ENCODE measurements around the gene RRP8. TPM values are rescaled to one million over a fixed set of nuclear protein-coding genes. Genes with fewer than 3 reads are reported as not detected.

RRP8 gene
- total RNA-seq, 1 donor from 2014 or later, result 16.2 TPM

DNA sequence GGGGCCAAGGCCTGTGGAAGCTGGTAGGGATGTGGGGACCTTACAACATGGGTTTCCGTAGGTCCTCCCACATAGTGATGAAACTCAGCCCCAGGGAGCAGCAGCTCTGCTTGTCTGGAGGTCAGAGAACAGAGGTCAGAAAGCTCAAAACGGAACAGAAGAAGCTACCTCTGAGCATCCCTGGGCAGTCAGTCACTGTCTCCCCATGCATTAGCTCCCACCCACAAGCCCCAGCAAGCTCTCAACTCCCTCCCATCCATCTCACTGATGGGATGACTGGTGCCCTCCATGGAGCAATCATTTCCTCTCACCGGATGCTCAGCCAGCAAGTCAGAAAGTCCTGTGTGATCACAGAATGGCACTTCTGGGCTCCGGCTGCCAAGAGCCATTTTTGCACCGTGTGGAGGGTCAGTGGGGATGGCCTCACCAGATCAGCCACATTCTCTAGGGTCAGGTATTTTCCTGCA, 13.9 kb upstream of the RRP8 start:
- Mint-ChIP-seq H3K27ac (ENCODE audit: unreplicated experiment) (no peak overlapping the region), H3K4me1 (ENCODE audit: low read depth, unreplicated experiment) (no peaks in the 10 kb centered on the region), H3K27me3 (ENCODE audit: unreplicated experiment) (peaks cover 2% of the 10 kb centered on the region), H3K36me3 (ENCODE audit: unreplicated experiment) (no peaks in the 10 kb centered on the region), H3K4me3 (ENCODE audit: unreplicated experiment) (no peak overlapping the region), H3K9me3 (ENCODE audit: unreplicated experiment) (no peaks in the 10 kb centered on the region)
- no peak for TF ChIP-seq CTCF (IDR thresholded peaks at IDR 0.05; ENCODE audit: partially characterized antibody, unreplicated experiment)
- no peak for DNase-seq

GRCh38 chr11:6616596-6617250, 13.3 kb upstream of the RRP8 start:
- no peaks in the 10 kb centered on the region for H3K9me3 Mint-ChIP-seq (ENCODE audit: unreplicated experiment)
- no peak overlapping the region for H3K27ac Mint-ChIP-seq (ENCODE audit: unreplicated experiment)
- H3K4me3 Mint-ChIP-seq (ENCODE audit: unreplicated experiment), result no peak overlapping the region
- H3K27me3 Mint-ChIP-seq (ENCODE audit: unreplicated experiment), result peaks cover 2% of the 10 kb centered on the region
- TF ChIP-seq CTCF (IDR thresholded peaks at IDR 0.05; ENCODE audit: partially characterized antibody, unreplicated experiment), result no peak
- no peaks in the 10 kb centered on the region for H3K4me1 Mint-ChIP-seq (ENCODE audit: low read depth, unreplicated experiment)
- DNase-seq, result no peak
- no peaks in the 10 kb centered on the region for H3K36me3 Mint-ChIP-seq (ENCODE audit: unreplicated experiment)

GRCh38 chr11:6615882-6616585, 12.6 kb upstream of the RRP8 start:
- no peak for DNase-seq
- Mint-ChIP-seq H3K4me1 (ENCODE audit: low read depth, unreplicated experiment) (no peaks in the 10 kb centered on the region), H3K27ac (ENCODE audit: unreplicated experiment) (no peak overlapping the region), H3K36me3 (ENCODE audit: unreplicated experiment) (no peaks in the 10 kb centered on the region), H3K9me3 (ENCODE audit: unreplicated experiment) (peaks cover 4% of the 10 kb centered on the region), H3K27me3 (ENCODE audit: unreplicated experiment) (peaks cover 7% of the 10 kb centered on the region), H3K4me3 (ENCODE audit: unreplicated experiment) (no peak overlapping the region)
- no peak for TF ChIP-seq CTCF (IDR thresholded peaks at IDR 0.05; ENCODE audit: partially characterized antibody, unreplicated experiment)

DNA sequence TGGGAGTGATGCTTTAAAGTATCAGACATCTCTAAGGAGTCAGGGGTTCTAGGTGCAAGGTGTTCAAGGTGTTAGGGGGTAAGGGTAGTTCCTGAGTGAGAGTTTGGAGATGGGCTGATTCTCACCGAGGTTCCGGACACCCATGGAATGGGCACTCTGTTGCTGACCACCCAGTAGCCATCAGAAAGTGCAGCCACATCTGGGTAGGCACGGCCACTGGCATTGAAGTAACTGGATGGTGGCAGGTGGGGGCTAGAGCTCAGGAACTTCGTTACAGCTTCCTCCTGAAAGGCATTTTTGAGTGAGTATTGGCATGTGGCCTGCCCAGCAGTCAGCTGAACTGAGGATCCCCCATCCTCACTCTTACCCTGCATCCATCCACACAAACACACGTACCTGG, 11.6 kb upstream of the RRP8 start:
- H3K36me3 Mint-ChIP-seq (ENCODE audit: unreplicated experiment), result no peaks in the 10 kb centered on the region
- no peak overlapping the region for H3K27ac Mint-ChIP-seq (ENCODE audit: unreplicated experiment)
- peaks cover 4% of the 10 kb centered on the region for H3K9me3 Mint-ChIP-seq (ENCODE audit: unreplicated experiment)
- H3K27me3 Mint-ChIP-seq (ENCODE audit: unreplicated experiment), result peaks cover 8% of the 10 kb centered on the region
- H3K4me3 Mint-ChIP-seq (ENCODE audit: unreplicated experiment), result no peak overlapping the region
- TF ChIP-seq CTCF (IDR thresholded peaks at IDR 0.05; ENCODE audit: partially characterized antibody, unreplicated experiment), result no peak
- no peaks in the 10 kb centered on the region for H3K4me1 Mint-ChIP-seq (ENCODE audit: low read depth, unreplicated experiment)
- no peak for DNase-seq

DNA sequence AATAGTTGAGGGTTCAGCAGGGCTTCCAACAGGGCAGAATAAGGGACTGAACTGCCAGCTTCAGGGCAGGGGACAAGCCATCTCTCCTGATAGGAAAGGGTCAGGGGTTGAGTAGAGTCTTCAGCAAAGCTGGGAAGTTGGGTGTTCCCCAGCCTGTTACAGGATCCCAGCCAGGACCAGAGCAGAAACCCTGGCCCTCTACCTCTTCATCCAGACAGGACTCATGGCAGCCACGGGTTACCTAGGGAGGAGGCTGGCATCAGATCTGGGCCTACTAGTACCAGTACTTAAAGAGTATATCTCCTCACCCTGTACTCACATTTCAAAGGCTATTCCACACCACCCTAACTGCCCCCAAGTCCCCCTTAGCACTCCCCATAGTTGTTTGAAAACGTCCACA, 11.0 kb upstream of the RRP8 start:
- H3K4me1 Mint-ChIP-seq (ENCODE audit: low read depth, unreplicated experiment), result no peaks in the 10 kb centered on the region
- no peak for DNase-seq
- H3K27ac Mint-ChIP-seq (ENCODE audit: unreplicated experiment), result no peak overlapping the region
- no peaks in the 10 kb centered on the region for H3K36me3 Mint-ChIP-seq (ENCODE audit: unreplicated experiment)
- no peak for TF ChIP-seq CTCF (IDR thresholded peaks at IDR 0.05; ENCODE audit: partially characterized antibody, unreplicated experiment)
- no peak overlapping the region for H3K4me3 Mint-ChIP-seq (ENCODE audit: unreplicated experiment)
- peaks cover 4% of the 10 kb centered on the region for H3K9me3 Mint-ChIP-seq (ENCODE audit: unreplicated experiment)
- peaks cover 9% of the 10 kb centered on the region for H3K27me3 Mint-ChIP-seq (ENCODE audit: unreplicated experiment)

Measured in glutamatergic neuron (in vitro differentiated cells).